Heart left ventricle (tissue), 16 donors: ENCODE results near the gene CMKLR1. TPM values are rescaled to one million over a fixed set of nuclear protein-coding genes. Genes with fewer than 3 reads are reported as not detected.

Experiments used
- ATAC-seq, 4 donors: fragments of 200-7000 bp; cut with Tn5 transposase; one replicate each; pipeline ENCODE4 v1.9.1; 2020 to 2022; ENCODE audit warnings: moderate library complexity in 4 of 4, mild to moderate bottlenecking in 3 of 4, moderate number of reproducible peaks in 1 of 4
- DNase-seq, 5 donors: peaks; one replicate each; pipeline ENCODE4 v3.0.0-alpha.2; 2020
- H3K27ac ChIP-seq, 12 donors: fragments of 200-600 bp; sonication (generic) in 4 of 12; one replicate each; pipeline versions ENCODE4 v1.5.0 to v1.8.0; 2016 to 2022; ENCODE audit warnings: mild to moderate bottlenecking in 2 of 12
- H3K27me3 ChIP-seq, 9 donors: fragments of 200-600 bp; sonication (generic) in 2 of 9; one replicate each; pipeline versions ENCODE4 v1.5.1 to v1.8.0; 2016 to 2022; ENCODE audit warnings: mild to moderate bottlenecking in 3 of 9
- H3K36me3 ChIP-seq, 9 donors: fragments of 200-600 bp; sonication (generic) in 2 of 9; one replicate each; pipeline versions ENCODE4 v1.5.0 to v1.8.0; 2018 to 2022; ENCODE audit warnings: mild to moderate bottlenecking in 2 of 9
- H3K4me1 ChIP-seq, 12 donors: fragments of 200-600 bp; sonication (generic) in 4 of 12; one replicate each; pipeline versions ENCODE4 v1.5.0 to v1.8.0; 2016 to 2022; ENCODE audit warnings: mild to moderate bottlenecking in 3 of 12
- H3K4me3 ChIP-seq, 12 donors: fragments of 200-600 bp; sonication (generic) in 4 of 12; one replicate each; pipeline versions ENCODE4 v1.5.0 to v1.8.0; 2017 to 2022; ENCODE audit warnings: mild to moderate bottlenecking in 9 of 12, moderate library complexity in 4 of 12
- H3K9me3 ChIP-seq, 12 donors: fragments of 200-600 bp; sonication (generic) in 4 of 12; one replicate each; pipeline versions ENCODE4 v1.5.0 to v1.8.0; 2016 to 2022; ENCODE audit warnings: mild to moderate bottlenecking in 1 of 12
- CTCF ChIP-seq, 12 donors: fragments of 200-600 bp; sonication (generic) in 4 of 12; IDR thresholded peaks; one replicate each; pipeline versions ENCODE4 v1.5.0 to v1.8.0; 2018 to 2022; ENCODE audit warnings: antibody characterized with exemption in 12 of 12, mild to moderate bottlenecking in 5 of 12
- POLR2A ChIP-seq, 2 donors: fragments of 450-650 bp; IDR thresholded peaks; one replicate each; pipeline ENCODE4 v1.6.1; 2017; ENCODE audit warnings: antibody characterized with exemption in 2 of 2, mild to moderate bottlenecking in 2 of 2, moderate library complexity in 2 of 2
- WGBS, 4 donors: extraction: QIAGEN DNeasy Blood & Tissue Kit in 2 of 4; methylation state at CpG; one replicate each; pipeline versions ENCODE4 v1.1.5 to v1.1.7; 2013 to 2018; 5-methylcytosine and 5-hydroxymethylcytosine counted together
- intact Hi-C, 10 donors: fragments of 100-400 bp; cut with DNase I; formaldehyde crosslinking; loops; one replicate each; pipeline versions ENCODE4 v1.11.1 to v1.14.2; 2022
- polyA plus RNA-seq, 2 donors: library from polyadenylated mRNA; stranded (reverse); fragments of 200-250 nt; gene quantifications; one replicate each; pipeline ENCODE4 v1.2.3, GENCODE V29; 2013
- total RNA-seq, 9 donors: library from RNA; depleted of rRNA in 2 of 9; stranded (reverse); fragments of >200 nt in 2 of 9; fragmentation: NEBNext Ultra II Directional in 3 of 9; extraction: Animal tissue kit (Norgen Biotek cat#: 25700) in 3 of 9; gene quantifications; one replicate each; pipeline versions ENCODE4 v1.1.0 to v1.2.4, GENCODE V29; 2016 to 2023
- donor health status: ischemic (EF 13 %, LVEDD 7.1; RV severe dilation, severe dysfunction).
- donor health status: healthy with polysubstance abuse.
- donor health status: DM: no; HTN: yes; CAD: no.
- donor health status: DM: no; HTN: no; CAD: no.
- donor health status: ischemic (EF 25% LVEDD 6.9; RV normal size, moderate dysfunction).
- donor health status: ischemic (EF 25% LVEDD 5.7; RV mildly dilated, moderate dysfunction).
- donor health status: healthy.
- donor health status: DM: yes; HTN: yes; CAD: no.
- donor health status: ischemic (EF 35%, LVEDD 5.7; RV mildly dilated, moderate dysfunction).
- donor health status: nonischemic (EF 11% LVEDD 7.7; RV severe dilation, severe dysfunction).
- donor health status: DM: yes; HTN: yes; CAD: no.
- donor health status: PGD.
- donor health status: ischemic (EF 29% LVEDD 5.4; RV normal size, mild dysfunction).
- donor health status: nonischemic (EF 23%, LVEDD 6.1; RV moderate dilation, normal function).

Gene CMKLR1
- total and polyA plus RNA-seq, 11 donors, result 2.0 to 47.3 (median 7.0) TPM

DNA sequence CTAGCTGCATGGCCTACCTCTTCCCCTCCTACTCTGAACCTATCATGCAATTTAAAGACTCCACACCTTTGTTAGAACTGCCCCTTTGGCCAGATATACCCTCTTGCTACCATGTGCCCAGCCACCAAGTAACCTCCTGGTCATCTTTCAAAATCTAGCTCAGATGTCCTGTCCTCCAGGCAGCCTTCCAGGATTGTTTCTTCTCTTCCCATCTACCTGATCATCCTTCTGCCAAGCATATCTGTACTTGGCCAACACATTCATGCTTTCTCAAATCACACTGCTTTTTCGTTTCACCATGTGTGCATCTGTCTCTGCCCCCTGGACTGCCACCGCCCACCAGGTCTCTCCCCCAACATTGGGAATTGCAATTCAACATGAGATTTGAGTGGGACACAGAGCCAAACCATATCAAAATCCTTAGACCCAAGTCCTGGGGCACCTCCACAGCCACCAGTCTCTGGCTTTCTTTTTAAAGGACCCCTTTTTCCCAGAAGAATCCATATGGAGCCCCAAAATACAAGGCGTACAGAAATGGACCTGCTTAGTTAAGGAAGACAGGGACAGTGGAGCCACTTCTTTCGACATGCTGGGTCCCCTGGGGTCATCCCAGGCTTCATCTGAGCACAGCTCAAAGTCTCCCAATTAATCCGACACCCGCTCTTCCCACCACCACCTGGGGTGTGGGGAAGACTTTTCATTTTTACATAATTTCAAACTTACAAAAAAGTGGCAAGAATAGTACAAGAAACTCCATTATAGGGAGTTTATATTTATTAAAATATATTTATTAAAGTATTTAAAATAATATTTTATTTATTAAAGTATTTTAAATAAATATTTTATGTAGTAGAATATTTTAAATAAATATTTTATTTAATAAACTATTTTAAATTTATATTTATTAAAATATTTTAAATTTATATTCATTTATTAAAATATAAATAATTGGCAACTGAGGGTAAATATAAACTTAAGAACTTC is 7.9 kb upstream of the CMKLR1 start:
- no peak for TF ChIP-seq POLR2A (IDR thresholded peaks at IDR 0.05)
- TF ChIP-seq CTCF (IDR thresholded peaks at IDR 0.05), result no peak
- H3K27me3 ChIP-seq, result no peaks in the 10 kb centered on the region
- ATAC-seq (no peak), DNase-seq (no peak)
- H3K9me3 ChIP-seq, result peaks cover 0 to 10% (median 0%) of the 10 kb centered on the region in 12 donors
- H3K36me3 ChIP-seq, result no peaks in the 10 kb centered on the region
- intact Hi-C loops, result loop anchor here in 2 of 10 donors (1.0 to 10.0 kb wide), 2 partner anchors 34 to 98 kb away; no protein-coding TSS in a partner anchor
- no peak overlapping the region for H3K4me3 ChIP-seq
- no peak overlapping the region for H3K27ac ChIP-seq
- 89 to 92% (median 90%) methylated on average over 6 of the region's 6 CpGs for WGBS, 4 donors
- H3K4me1 ChIP-seq, result peaks cover 0 to 19% (median 0%) of the 10 kb centered on the region in 12 donors

- WGBS, 4 donors, result 55 to 66% (median 60%) methylated on average over 8 of the region's 8 CpGs
- H3K4me3 ChIP-seq, result no peak overlapping the region
- H3K27ac ChIP-seq, result no peak overlapping the region
- no peaks in the 10 kb centered on the region for H3K36me3 ChIP-seq
- H3K27me3 ChIP-seq, result no peaks in the 10 kb centered on the region
- H3K4me1 ChIP-seq, result peaks cover 0 to 19% (median 0%) of the 10 kb centered on the region in 12 donors
- intact Hi-C loops, result loop anchor here in 2 of 10 donors (1.0 to 10.0 kb wide), 2 partner anchors 33 to 99 kb away; no protein-coding TSS in a partner anchor
- TF ChIP-seq POLR2A (IDR thresholded peaks at IDR 0.05), result no peak
- TF ChIP-seq CTCF (IDR thresholded peaks at IDR 0.05), result no peak
- no peak for ATAC-seq
- DNase-seq, result no peak
- H3K9me3 ChIP-seq, result peaks cover 0 to 10% (median 0%) of the 10 kb centered on the region in 12 donors
Measured at GRCh38 chr12:108345716-108346633, 6.9 kb upstream of the CMKLR1 start.

DNA sequence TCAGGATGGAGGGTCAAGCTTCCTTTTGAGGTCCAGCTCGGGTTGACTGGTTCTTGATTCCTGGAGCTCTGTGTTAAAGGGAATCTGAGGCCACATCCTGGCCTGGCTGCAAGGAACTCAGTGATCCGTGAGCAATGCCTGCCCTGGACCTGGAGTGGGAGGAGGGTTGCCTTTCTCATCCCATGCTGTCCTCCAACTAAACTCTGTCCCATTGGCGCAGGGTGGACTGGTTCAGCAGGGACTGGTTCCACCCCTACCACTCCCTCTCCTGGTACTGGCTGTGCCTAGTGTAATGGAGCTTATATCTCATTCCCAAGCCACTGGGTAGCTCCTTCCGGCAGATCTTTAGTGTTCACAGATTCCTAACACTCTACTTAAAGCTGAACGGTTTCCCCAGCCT is 3.9 kb upstream of the CMKLR1 start:
- WGBS, 4 donors, result 32 to 65% (median 58%) methylated on average over 4 to 5 of the region's 5 CpGs
- no peak for ATAC-seq
- peaks cover 0 to 23% (median 8%) of the 10 kb centered on the region in 12 donors for H3K4me1 ChIP-seq

More for the DNA sequence above, 3.9 kb upstream of the CMKLR1 start:
- intact Hi-C loops, result loop anchor here in 2 of 10 donors (5.0 to 10.0 kb wide), 2 partner anchors 36 to 102 kb away; no protein-coding TSS in a partner anchor
- no peaks in the 10 kb centered on the region for H3K36me3 ChIP-seq
- H3K27me3 ChIP-seq, result peaks cover 0 to 7% (median 0%) of the 10 kb centered on the region in 9 donors
- TF ChIP-seq CTCF (IDR thresholded peaks at IDR 0.05), result no peak
- TF ChIP-seq POLR2A (IDR thresholded peaks at IDR 0.05), result no peak
- H3K4me3 ChIP-seq, result no peak overlapping the region
- DNase-seq, result no peak
- peak overlapping the region in 2 of 12 donors; percentile 9 to 49 for H3K27ac ChIP-seq
- H3K9me3 ChIP-seq, result peaks cover 0 to 6% (median 0%) of the 10 kb centered on the region in 12 donors
